Measurements from ENCODE around the gene GNAI2.
A peak's percentile ranks its signal among the peaks of the same experiment; 100 is the strongest.

GNAI2 gene

GRCh38 chr3:50302095-50303012 is 66.3 kb downstream of the GNAI2 start:
- no peaks in the 10 kb centered on the region for H3K9me2 ChIP-seq (replicated peaks; ENCODE audit: low read depth, low read length)
- no peaks in the 10 kb centered on the region for H3K27me3 ChIP-seq (ENCODE audit: insufficient read depth, low read length, poor library complexity, severe bottlenecking)
- no peaks in the 10 kb centered on the region for H3K36me3 ChIP-seq (ENCODE audit: insufficient read depth, low read length)
- H3K9ac ChIP-seq (ENCODE audit: low read depth, low read length, poor library complexity, severe bottlenecking): no peak overlapping the region
- TF ChIP-seq EZH2phosphoT487 (IDR thresholded peaks at IDR 0.05; ENCODE audit: borderline replicate concordance) (no peak), CTCF (conservative IDR thresholded peaks at IDR 0.05; ENCODE audit: low read length) (no peak)
- no peaks in the 10 kb centered on the region for H3K9me3 ChIP-seq (ENCODE audit: insufficient read depth, low read depth, low read length)
- no peak overlapping the region for H2AFZ ChIP-seq (ENCODE audit: low read length)
- H3K4me1 ChIP-seq (ENCODE audit: insufficient read depth, low read length, poor library complexity, severe bottlenecking): peaks cover 16% of the 10 kb centered on the region
- H3K4me3 ChIP-seq (ENCODE audit: low read length, poor library complexity, severe bottlenecking): no peak overlapping the region
- H3K79me2 ChIP-seq (ENCODE audit: insufficient read depth, low read length): peaks cover 13% of the 10 kb centered on the region; the same call in 1 of the 2 replicates
- no peaks in the 10 kb centered on the region for H3F3A ChIP-seq (ENCODE audit: low read depth)
- peaks cover 3% of the 10 kb centered on the region for H4K20me1 ChIP-seq (ENCODE audit: insufficient read depth, low read length, poor library complexity, severe bottlenecking)
- no peak overlapping the region for H3K4me2 ChIP-seq (ENCODE audit: low read depth, low read length, poor library complexity, severe bottlenecking)

DNA sequence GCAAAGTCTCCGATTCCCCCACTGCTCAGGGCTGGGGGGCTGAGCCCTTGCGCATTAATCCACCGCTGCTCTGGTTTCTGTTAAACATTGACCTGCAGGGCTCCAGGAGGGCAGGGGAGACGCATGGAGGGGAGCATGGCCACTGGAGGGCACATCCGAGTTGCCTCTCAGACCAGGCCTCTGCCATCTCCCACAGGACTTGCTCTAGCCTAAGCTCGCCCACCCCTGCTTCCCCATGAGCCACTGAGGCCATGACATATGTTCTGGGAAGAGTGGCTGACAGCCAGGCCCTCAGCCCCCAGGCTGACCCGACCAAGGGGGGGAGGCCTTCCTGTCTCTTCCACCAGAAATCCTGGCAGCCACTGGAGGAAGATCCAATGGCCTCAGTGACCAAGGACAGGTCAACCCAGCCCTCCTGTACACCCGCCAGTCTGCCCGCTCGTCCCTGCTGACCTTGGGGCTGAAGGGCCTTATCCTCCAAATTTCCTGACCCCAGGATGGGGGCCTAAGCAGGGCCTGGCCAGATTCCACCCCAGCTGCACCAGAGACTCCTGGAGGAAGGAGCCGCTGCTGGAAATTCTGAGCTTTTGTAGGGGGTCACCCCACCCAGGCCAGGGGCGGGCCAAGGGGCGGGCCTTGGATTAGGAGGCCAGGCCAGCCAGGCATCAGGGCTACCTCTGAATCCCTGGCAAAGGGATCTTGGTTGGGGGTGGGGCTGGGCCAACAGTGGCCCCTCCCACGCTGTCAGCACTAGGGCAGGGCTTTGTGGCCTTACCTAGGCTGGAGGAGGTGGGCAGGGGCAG is 67.2 kb downstream of the GNAI2 start, which contains the start of gene HYAL1:
Gene HYAL1 (minus strand): TSS at position 562 of the 803 bp plus-strand sequence. CDS start 618 bp downstream, outside the sequence.
- H3K4me2 ChIP-seq (ENCODE audit: low read depth, low read length, poor library complexity, severe bottlenecking): no peak within 1 kb of the TSS
- no peak within 1 kb of the TSS for H3K4me3 ChIP-seq (ENCODE audit: low read length, poor library complexity, severe bottlenecking)

More for the DNA sequence above, 67.2 kb downstream of the GNAI2 start, which contains the start of gene HYAL1:
- no peaks in the 10 kb centered on the region for H3K9me3 ChIP-seq (ENCODE audit: insufficient read depth, low read depth, low read length)
- no peaks in the 10 kb centered on the region for H3K27me3 ChIP-seq (ENCODE audit: insufficient read depth, low read length, poor library complexity, severe bottlenecking)
- peaks cover 11% of the 10 kb centered on the region for H3K4me1 ChIP-seq (ENCODE audit: insufficient read depth, low read length, poor library complexity, severe bottlenecking)
- H3K9me2 ChIP-seq (replicated peaks; ENCODE audit: low read depth, low read length): no peaks in the 10 kb centered on the region
- H3K36me3 ChIP-seq (ENCODE audit: insufficient read depth, low read length): no peaks in the 10 kb centered on the region
- H2AFZ ChIP-seq (ENCODE audit: low read length): no peak within 1 kb of the TSS
- peaks cover 4% of the 10 kb centered on the region; the same call in 1 of the 2 replicates for H3K79me2 ChIP-seq (ENCODE audit: insufficient read depth, low read length)
- no peak for TF ChIP-seq EZH2phosphoT487 (IDR thresholded peaks at IDR 0.05; ENCODE audit: borderline replicate concordance)
- TF ChIP-seq CTCF (conservative IDR thresholded peaks at IDR 0.05; ENCODE audit: low read length): peak; percentile 34
- H3K9ac ChIP-seq (ENCODE audit: low read depth, low read length, poor library complexity, severe bottlenecking): no peak within 1 kb of the TSS
- H3F3A ChIP-seq (ENCODE audit: low read depth): no peaks in the 10 kb centered on the region
- peaks cover 3% of the 10 kb centered on the region for H4K20me1 ChIP-seq (ENCODE audit: insufficient read depth, low read length, poor library complexity, severe bottlenecking)
